ENCODE data around the gene VSIR.

Gene VSIR

GRCh38 chr10:71802235-71802634 lies 28.9 kb upstream of the VSIR start:
- H3K9me2 ChIP-seq (replicated peaks; ENCODE audit: low read depth, low read length): no peaks in the 10 kb centered on the region
- TF ChIP-seq CTCF (conservative IDR thresholded peaks at IDR 0.05; ENCODE audit: low read length) (no peak), EZH2phosphoT487 (IDR thresholded peaks at IDR 0.05; ENCODE audit: borderline replicate concordance) (no peak)
- no peaks in the 10 kb centered on the region for H4K20me1 ChIP-seq (ENCODE audit: insufficient read depth, low read length, poor library complexity, severe bottlenecking)
- no peak overlapping the region for H3K4me2 ChIP-seq (ENCODE audit: low read depth, low read length, poor library complexity, severe bottlenecking)
- H2AFZ ChIP-seq (ENCODE audit: low read length): no peak overlapping the region
- H3K4me3 ChIP-seq (ENCODE audit: low read length, poor library complexity, severe bottlenecking): no peak overlapping the region
- no peak overlapping the region for H3K9ac ChIP-seq (ENCODE audit: low read depth, low read length, poor library complexity, severe bottlenecking)
- H3F3A ChIP-seq (ENCODE audit: low read depth): no peaks in the 10 kb centered on the region
- no peaks in the 10 kb centered on the region for H3K27me3 ChIP-seq (ENCODE audit: insufficient read depth, low read length, poor library complexity, severe bottlenecking)
- H3K36me3 ChIP-seq (ENCODE audit: insufficient read depth, low read length): no peaks in the 10 kb centered on the region
- H3K4me1 ChIP-seq (ENCODE audit: insufficient read depth, low read length, poor library complexity, severe bottlenecking): peaks cover 5% of the 10 kb centered on the region
- H3K9me3 ChIP-seq (ENCODE audit: insufficient read depth, low read depth, low read length): no peaks in the 10 kb centered on the region
- H3K79me2 ChIP-seq (ENCODE audit: insufficient read depth, low read length): no peaks in the 10 kb centered on the region

GRCh38 chr10:71801361-71801760 lies 28.0 kb upstream of the VSIR start:
- H3F3A ChIP-seq (ENCODE audit: low read depth): no peaks in the 10 kb centered on the region
- no peak overlapping the region for H2AFZ ChIP-seq (ENCODE audit: low read length)
- no peaks in the 10 kb centered on the region for H3K9me2 ChIP-seq (replicated peaks; ENCODE audit: low read depth, low read length)
- H3K79me2 ChIP-seq (ENCODE audit: insufficient read depth, low read length): no peaks in the 10 kb centered on the region
- H3K4me3 ChIP-seq (ENCODE audit: low read length, poor library complexity, severe bottlenecking): no peak overlapping the region
- H3K9me3 ChIP-seq (ENCODE audit: insufficient read depth, low read depth, low read length): no peaks in the 10 kb centered on the region
- H3K4me1 ChIP-seq (ENCODE audit: insufficient read depth, low read length, poor library complexity, severe bottlenecking): peaks cover 5% of the 10 kb centered on the region
- no peaks in the 10 kb centered on the region for H3K36me3 ChIP-seq (ENCODE audit: insufficient read depth, low read length)
- no peak for TF ChIP-seq EZH2phosphoT487 (IDR thresholded peaks at IDR 0.05; ENCODE audit: borderline replicate concordance)
- no peak for TF ChIP-seq CTCF (conservative IDR thresholded peaks at IDR 0.05; ENCODE audit: low read length)
- H3K27me3 ChIP-seq (ENCODE audit: insufficient read depth, low read length, poor library complexity, severe bottlenecking): no peaks in the 10 kb centered on the region
- H4K20me1 ChIP-seq (ENCODE audit: insufficient read depth, low read length, poor library complexity, severe bottlenecking): no peaks in the 10 kb centered on the region
- H3K4me2 ChIP-seq (ENCODE audit: low read depth, low read length, poor library complexity, severe bottlenecking): no peak overlapping the region
- no peak overlapping the region for H3K9ac ChIP-seq (ENCODE audit: low read depth, low read length, poor library complexity, severe bottlenecking)

GRCh38 chr10:71799608-71800453 lies 26.5 kb upstream of the VSIR start:
- H3K4me2 ChIP-seq (ENCODE audit: low read depth, low read length, poor library complexity, severe bottlenecking): no peak overlapping the region
- no peaks in the 10 kb centered on the region for H3K36me3 ChIP-seq (ENCODE audit: insufficient read depth, low read length)
- H3K4me1 ChIP-seq (ENCODE audit: insufficient read depth, low read length, poor library complexity, severe bottlenecking): peaks cover 5% of the 10 kb centered on the region
- H3K4me3 ChIP-seq (ENCODE audit: low read length, poor library complexity, severe bottlenecking): no peak overlapping the region
- TF ChIP-seq EZH2phosphoT487 (IDR thresholded peaks at IDR 0.05; ENCODE audit: borderline replicate concordance): no peak
- TF ChIP-seq CTCF (conservative IDR thresholded peaks at IDR 0.05; ENCODE audit: low read length): no peak
- no peaks in the 10 kb centered on the region for H3K79me2 ChIP-seq (ENCODE audit: insufficient read depth, low read length)
- no peak overlapping the region for H3K9ac ChIP-seq (ENCODE audit: low read depth, low read length, poor library complexity, severe bottlenecking)
- no peaks in the 10 kb centered on the region for H3K9me2 ChIP-seq (replicated peaks; ENCODE audit: low read depth, low read length)
- H3K9me3 ChIP-seq (ENCODE audit: insufficient read depth, low read depth, low read length): no peaks in the 10 kb centered on the region
- no peaks in the 10 kb centered on the region for H3F3A ChIP-seq (ENCODE audit: low read depth)
- H3K27me3 ChIP-seq (ENCODE audit: insufficient read depth, low read length, poor library complexity, severe bottlenecking): no peaks in the 10 kb centered on the region
- no peaks in the 10 kb centered on the region for H4K20me1 ChIP-seq (ENCODE audit: insufficient read depth, low read length, poor library complexity, severe bottlenecking)
- H2AFZ ChIP-seq (ENCODE audit: low read length): no peak overlapping the region
